LNCAP (cell line): ENCODE measurements around the gene PPM1H.

Experiments used
- TF ChIP-seq, protein P1 (sequence below): fragments of 450-650 bp; IDR thresholded peaks from 2 replicates; pipeline ENCODE4 v1.5.1; 2017; ENCODE audit warnings: mild to moderate bottlenecking

The PPM1H gene

DNA sequence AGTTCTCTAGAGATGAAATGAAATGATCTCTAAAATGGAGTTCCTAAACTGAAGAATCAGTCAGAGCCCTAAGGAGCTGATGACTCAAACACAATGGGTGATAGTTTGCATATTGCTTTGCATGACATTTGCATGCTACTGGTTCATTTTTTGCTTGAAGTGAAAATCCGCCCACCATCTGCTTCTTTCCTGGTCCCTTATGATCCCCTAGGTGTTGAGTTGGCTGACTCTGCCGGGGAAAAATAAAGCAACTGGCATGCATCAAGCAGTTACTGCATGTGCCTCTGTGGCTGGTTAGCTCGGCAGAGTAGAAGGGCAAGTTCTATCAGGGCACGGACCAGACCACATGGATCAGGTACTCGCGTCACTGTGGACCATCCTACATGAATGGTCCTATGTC is 151.1 kb downstream of the PPM1H start:
- TF ChIP-seq, protein P1, sequence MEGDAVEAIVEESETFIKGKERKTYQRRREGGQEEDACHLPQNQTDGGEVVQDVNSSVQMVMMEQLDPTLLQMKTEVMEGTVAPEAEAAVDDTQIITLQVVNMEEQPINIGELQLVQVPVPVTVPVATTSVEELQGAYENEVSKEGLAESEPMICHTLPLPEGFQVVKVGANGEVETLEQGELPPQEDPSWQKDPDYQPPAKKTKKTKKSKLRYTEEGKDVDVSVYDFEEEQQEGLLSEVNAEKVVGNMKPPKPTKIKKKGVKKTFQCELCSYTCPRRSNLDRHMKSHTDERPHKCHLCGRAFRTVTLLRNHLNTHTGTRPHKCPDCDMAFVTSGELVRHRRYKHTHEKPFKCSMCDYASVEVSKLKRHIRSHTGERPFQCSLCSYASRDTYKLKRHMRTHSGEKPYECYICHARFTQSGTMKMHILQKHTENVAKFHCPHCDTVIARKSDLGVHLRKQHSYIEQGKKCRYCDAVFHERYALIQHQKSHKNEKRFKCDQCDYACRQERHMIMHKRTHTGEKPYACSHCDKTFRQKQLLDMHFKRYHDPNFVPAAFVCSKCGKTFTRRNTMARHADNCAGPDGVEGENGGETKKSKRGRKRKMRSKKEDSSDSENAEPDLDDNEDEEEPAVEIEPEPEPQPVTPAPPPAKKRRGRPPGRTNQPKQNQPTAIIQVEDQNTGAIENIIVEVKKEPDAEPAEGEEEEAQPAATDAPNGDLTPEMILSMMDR, result no peak

DNA sequence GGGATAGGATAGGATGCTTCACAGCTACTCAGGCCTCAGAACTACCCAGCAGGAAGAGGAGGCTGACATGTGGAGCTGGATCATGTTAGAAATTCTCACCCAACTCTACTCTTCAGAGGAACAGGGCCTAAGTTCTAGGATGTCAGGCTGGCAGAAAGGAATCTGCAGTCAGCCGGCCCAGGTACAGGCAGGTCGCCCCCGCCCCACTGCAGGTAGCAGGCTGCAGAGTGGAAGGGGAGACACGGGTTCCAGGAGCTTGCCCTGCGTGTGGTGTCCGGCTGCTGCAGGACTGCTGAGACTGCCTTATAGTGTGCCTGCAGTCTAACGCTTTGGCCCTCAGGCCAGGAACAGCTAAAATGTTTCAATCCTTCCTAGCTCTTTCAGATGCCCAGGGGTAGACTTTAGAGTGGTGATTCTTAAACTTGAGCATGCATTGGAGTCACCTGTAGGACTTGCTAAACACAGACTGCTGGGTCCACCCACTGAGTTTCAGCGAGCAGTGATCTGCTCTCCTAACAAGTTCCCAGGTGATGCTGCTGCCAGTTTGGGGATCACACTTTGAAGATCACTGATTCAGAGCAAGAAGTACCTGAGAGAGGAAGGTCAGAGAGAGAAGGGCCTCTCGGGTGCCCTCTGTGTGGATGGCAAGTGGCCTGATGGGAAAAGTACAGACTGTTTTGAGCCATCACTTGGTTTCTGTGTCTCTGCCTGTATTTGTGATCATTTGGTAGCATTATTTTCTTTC is 153.6 kb downstream of the PPM1H start:
- TF ChIP-seq, protein P1, result no peak

DNA sequence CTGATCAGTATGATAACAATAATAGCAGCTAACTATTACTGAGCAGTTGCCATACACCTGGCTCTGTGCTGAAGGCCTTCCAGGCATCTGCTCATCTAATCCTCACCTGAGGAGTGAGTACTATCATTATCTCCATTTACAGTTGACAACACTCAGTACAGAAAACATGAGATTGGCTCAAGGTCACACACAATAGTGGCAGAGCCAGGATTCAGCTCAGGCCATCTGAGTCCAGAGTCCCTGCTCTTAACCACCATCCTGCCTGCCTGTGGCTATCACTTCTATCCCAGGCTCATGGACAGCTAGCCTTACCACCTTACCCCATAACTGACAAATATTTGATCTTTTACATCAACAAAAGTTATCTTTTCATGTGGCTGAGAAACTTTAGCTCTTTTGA is 155.5 kb downstream of the PPM1H start:
- TF ChIP-seq, protein P1, result no peak

DNA sequence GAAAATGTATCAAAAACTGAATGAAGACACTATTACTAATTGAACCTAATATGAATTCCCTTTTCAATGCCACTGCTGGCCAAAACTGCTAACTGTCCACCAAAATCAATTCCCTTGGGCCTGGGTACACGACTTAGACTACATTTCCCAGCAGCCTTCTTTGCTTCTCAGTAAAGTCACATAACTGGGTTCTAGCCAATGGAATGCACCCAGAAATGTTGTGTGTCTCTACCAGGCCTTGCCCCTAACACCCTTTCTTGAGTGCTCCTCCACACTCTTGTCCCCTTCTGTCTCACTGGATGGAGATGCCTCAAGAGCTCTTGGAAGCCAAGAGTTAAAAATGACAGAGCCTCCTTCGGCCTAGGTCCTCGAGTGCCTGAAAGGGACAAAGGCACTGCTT is 156.8 kb downstream of the PPM1H start:
- TF ChIP-seq, protein P1, result no peak

DNA sequence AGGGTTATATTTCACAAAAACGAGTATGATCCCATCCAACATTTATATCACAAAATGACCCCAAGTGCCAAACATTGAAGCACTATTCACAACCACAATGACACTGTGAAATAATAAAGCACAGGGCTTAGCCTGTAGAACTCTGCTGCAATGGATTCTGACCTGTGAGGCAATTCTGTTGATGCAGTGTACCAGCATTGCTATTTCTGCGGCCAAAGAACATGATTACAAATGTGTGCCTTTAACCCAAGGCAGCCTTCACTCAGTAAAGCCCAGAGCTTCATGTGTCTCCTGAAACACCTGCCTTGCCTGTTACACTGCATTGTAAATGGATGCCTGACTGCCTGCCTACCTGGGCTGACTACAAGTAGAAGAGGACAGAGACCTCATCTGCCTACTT is 158.0 kb downstream of the PPM1H start:
- TF ChIP-seq, protein P1, result no peak

DNA sequence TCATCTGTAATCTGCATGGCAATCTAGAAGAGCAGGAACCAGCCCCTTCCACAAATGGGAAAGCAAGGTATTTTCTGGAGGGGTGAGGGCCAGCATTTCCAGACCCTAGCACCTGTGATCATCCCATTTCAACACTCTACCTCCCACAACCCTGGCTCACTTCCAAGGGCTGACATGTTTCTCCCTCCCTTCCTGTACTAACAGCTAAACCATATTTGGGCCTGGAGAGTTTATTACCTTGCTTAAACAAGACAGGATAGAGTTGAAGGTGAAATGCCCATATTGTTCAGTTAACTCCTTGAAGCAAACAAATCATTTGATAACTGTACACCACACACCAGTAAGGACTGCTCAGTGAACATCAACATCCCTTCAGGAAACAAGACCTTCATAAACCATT is 158.4 kb downstream of the PPM1H start:
- TF ChIP-seq, protein P1, result no peak

DNA sequence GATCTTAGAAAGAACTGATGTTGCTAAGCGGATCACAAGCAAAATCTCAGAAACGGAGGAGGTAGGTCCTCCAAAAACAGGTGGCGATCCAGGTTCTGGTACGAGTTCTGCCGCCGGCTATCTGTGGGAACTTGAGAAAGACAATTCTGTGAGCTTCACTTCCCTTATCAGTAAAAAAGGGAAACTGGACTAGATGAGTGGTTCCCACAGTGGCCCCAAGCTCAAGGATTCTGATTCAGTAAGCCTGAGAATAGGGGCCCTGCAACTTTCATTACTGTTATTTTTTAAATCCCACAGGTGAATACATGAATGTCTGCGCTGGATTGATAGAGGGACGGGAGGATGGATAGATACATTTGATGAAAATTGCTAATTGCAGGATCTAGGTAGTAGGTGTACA is 160.2 kb downstream of the PPM1H start:
- TF ChIP-seq, protein P1, result no peak

DNA sequence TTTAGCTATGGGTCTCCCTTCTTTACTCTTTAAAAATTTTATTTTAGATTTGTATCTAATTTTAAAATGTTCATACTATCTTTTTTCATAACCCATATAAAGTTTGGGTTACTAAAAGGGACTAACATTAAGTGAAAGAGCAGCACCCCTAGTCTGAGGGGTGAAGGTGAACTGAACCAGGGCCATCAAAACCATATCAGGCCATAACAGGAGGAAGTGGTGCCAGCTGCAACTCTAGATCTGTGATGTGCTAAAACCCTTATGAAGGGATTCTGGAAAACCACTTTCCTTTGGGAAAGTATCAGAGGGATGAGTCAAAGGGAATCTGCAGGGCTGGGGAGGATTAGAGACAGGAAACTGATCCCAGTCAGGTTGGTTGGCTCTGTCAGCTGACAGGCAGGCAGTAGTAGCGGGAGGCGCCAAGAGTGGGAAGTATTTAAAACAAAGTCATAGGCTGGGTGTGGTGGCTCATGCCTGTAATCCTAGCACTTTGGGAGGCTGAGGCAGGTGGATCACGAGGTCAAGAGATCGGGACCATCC is 162.5 kb downstream of the PPM1H start:
- TF ChIP-seq, protein P1, result no peak
